Sigmoid colon (tissue), 4 donors: ENCODE results near the gene ITLN2.

Source experiments
- CTCF ChIP-seq, 4 experiments: fragments of 450-650 bp in 3 of 4; fragments of 200-600 bp in 1 of 4; IDR thresholded peaks; one replicate each; pipeline ENCODE4 v1.5.1; 2016 to 2019; ENCODE audit warnings: antibody characterized with exemption in 4 of 4, mild to moderate bottlenecking in 3 of 4, moderate library complexity in 2 of 4
- EP300 ChIP-seq, 4 donors: sonication (generic); formaldehyde crosslinking; IDR thresholded peaks; one replicate each; pipeline ENCODE4 v1.6.1; 2017; ENCODE audit warnings: antibody characterized with exemption in 4 of 4
- POLR2A ChIP-seq, 2 donors: fragments of 450-650 bp; IDR thresholded peaks; one replicate each; pipeline ENCODE4 v1.6.1; 2016; ENCODE audit warnings: antibody characterized with exemption in 2 of 2, mild to moderate bottlenecking in 2 of 2, moderate library complexity in 2 of 2
- POLR2AphosphoS5 ChIP-seq, 4 donors: sonication (generic); formaldehyde crosslinking; IDR thresholded peaks; one replicate each; pipeline ENCODE4 v1.6.1; 2017; ENCODE audit warnings: antibody characterized with exemption in 4 of 4

- TF ChIP-seq POLR2AphosphoS5 (IDR thresholded peaks at IDR 0.05) (no peak), CTCF (IDR thresholded peaks at IDR 0.05) (no peak), POLR2A (IDR thresholded peaks at IDR 0.05) (no peak), EP300 (IDR thresholded peaks at IDR 0.05) (no peak)
Measured at GRCh38 chr1:161000736-161001480, 46.3 kb upstream of the ITLN2 start.
